Uterus (tissue), 2 donors: Measurements from ENCODE around the gene NEB.

ENCODE experiments used
- CTCF ChIP-seq, 4 experiments: fragments of 200-600 bp in 2 of 4; fragments of 450-650 bp in 2 of 4; sonication (generic) in 2 of 4; IDR thresholded peaks; one replicate each; pipeline ENCODE4 v1.5.1; 2016 to 2019; ENCODE audit warnings: antibody characterized with exemption in 4 of 4, mild to moderate bottlenecking in 2 of 4, moderate library complexity in 1 of 4
- POLR2A ChIP-seq, 2 donors: fragments of 450-650 bp; IDR thresholded peaks; one replicate each; pipeline ENCODE4 v1.6.1; 2016; ENCODE audit warnings: antibody characterized with exemption in 2 of 2, mild to moderate bottlenecking in 1 of 2, moderate library complexity in 1 of 2

DNA sequence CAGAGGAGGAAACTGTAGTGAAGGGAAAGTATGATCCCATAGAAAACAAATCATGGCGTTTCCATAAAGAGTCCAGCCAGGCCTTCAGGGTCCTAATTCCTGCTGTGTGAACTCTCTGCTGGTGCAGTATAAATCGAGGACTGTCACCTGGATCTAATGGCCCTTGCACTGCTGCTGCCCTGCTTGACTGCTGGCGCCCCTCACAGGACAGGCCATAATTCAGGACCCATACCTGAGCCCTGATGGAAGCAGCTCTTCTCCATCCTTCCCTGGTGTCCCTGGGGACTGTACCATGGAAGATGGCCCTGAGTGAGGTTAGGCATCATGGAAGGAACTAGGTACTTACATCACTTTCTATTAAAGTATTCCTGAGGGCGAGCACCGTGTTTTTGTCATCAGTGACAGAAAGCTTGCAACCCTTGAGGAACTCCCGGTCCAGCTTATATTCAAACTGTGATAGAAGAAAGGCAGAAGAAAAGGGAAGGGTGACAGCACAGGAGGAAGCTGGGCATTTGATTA lies 207.6 kb downstream of the NEB start:
- TF ChIP-seq CTCF (IDR thresholded peaks at IDR 0.05) (no peak), POLR2A (IDR thresholded peaks at IDR 0.05) (no peak)
